GM18909 (cell line): ENCODE measurements around the gene TENT5A.

Experiments
- ATAC-seq: cut with Tn5 transposase; IDR thresholded peaks from one replicate; pipeline ENCODE4 v1.9.1; 2021; ENCODE audit warnings: mild to moderate bottlenecking; ENCODE audit not compliant: unreplicated experiment, poor library complexity

TENT5A gene

GRCh38 chr6:81772741-81773140 lies 20.3 kb upstream of the TENT5A start:
- ATAC-seq = peak; percentile 99

GRCh38 chr6:81771097-81771496 lies 18.6 kb upstream of the TENT5A start:
- no peak for ATAC-seq

- no peak for ATAC-seq
Observed at GRCh38 chr6:81770381-81770780, 17.9 kb upstream of the TENT5A start.

- no peak for ATAC-seq
Observed at GRCh38 chr6:81769824-81770223, 17.3 kb upstream of the TENT5A start.

GRCh38 chr6:81768150-81768942 lies 15.9 kb upstream of the TENT5A start:
- ATAC-seq = no peak

- peak; percentile 11 for ATAC-seq
Observed at GRCh38 chr6:81767163-81767891, 14.8 kb upstream of the TENT5A start.

- peak; percentile 81 for ATAC-seq
Observed at GRCh38 chr6:81766482-81767069, 14.1 kb upstream of the TENT5A start.

- ATAC-seq = no peak
Observed at GRCh38 chr6:81764531-81764930, 12.1 kb upstream of the TENT5A start.

GRCh38 chr6:81763968-81764367 lies 11.5 kb upstream of the TENT5A start:
- ATAC-seq = no peak

GRCh38 chr6:81763051-81763450 lies 10.6 kb upstream of the TENT5A start:
- ATAC-seq = no peak

GRCh38 chr6:81762606-81763005 lies 10.1 kb upstream of the TENT5A start:
- no peak for ATAC-seq

- ATAC-seq = no peak
Observed at GRCh38 chr6:81762132-81762531, 9.7 kb upstream of the TENT5A start.

GRCh38 chr6:81761197-81761596 lies 8.7 kb upstream of the TENT5A start:
- ATAC-seq = no peak

- ATAC-seq = peak; percentile 65
Observed at GRCh38 chr6:81759782-81760181, 7.3 kb upstream of the TENT5A start.

GRCh38 chr6:81758221-81758620 lies 5.7 kb upstream of the TENT5A start:
- no peak for ATAC-seq

GRCh38 chr6:81756690-81757089 lies 4.2 kb upstream of the TENT5A start:
- no peak for ATAC-seq

GRCh38 chr6:81755551-81755950 lies 3.1 kb upstream of the TENT5A start:
- no peak for ATAC-seq

- no peak for ATAC-seq
Observed at GRCh38 chr6:81754906-81755305, 2.4 kb upstream of the TENT5A start.

- peak; percentile 48 for ATAC-seq
Observed at GRCh38 chr6:81753711-81754577, 1.5 kb upstream of the TENT5A start.

GRCh38 chr6:81752921-81753710 lies 635 bp upstream of the TENT5A start:
- ATAC-seq = peak; percentile 64
